Testis (tissue), 3 donors: ENCODE results near the gene WIPF3. TPM values are rescaled to one million over a fixed set of nuclear protein-coding genes. Genes with fewer than 3 reads are reported as not detected.

Source experiments
- DNase-seq: peaks from one replicate; pipeline ENCODE4 v3.0.0-alpha.2; 2019
- H3K27ac ChIP-seq, 2 donors: fragments of 200-600 bp; sonication (generic); one replicate each; pipeline ENCODE4 v1.5.1; 2019
- H3K27me3 ChIP-seq: fragments of 200-600 bp; sonication (generic); one replicate; pipeline ENCODE4 v1.5.1; 2019
- H3K36me3 ChIP-seq: fragments of 200-600 bp; sonication (generic); one replicate; pipeline ENCODE4 v1.5.1; 2017; ENCODE audit warnings: low read depth; ENCODE audit errors: missing control alignments
- H3K4me1 ChIP-seq: fragments of 200-600 bp; sonication (generic); one replicate; pipeline ENCODE4 v1.5.1; 2019
- H3K4me3 ChIP-seq, 2 donors: fragments of 200-600 bp; sonication (generic); one replicate each; pipeline ENCODE4 v1.5.1; 2017 to 2019
- H3K9me3 ChIP-seq: fragments of 200-600 bp; sonication (generic); one replicate; pipeline ENCODE4 v1.5.1; 2017
- CTCF ChIP-seq, 3 experiments: fragments of 450-650 bp in 2 of 3; fragments of 200-600 bp in 1 of 3; sonication (generic) in 1 of 3; IDR thresholded peaks; one replicate each; pipeline ENCODE4 v1.5.1; 2016 to 2019; ENCODE audit warnings: antibody characterized with exemption in 3 of 3, mild to moderate bottlenecking in 2 of 3, moderate library complexity in 1 of 3
- POLR2A ChIP-seq: fragments of 450-650 bp; IDR thresholded peaks from one replicate; pipeline ENCODE4 v1.6.1; 2017; ENCODE audit warnings: antibody characterized with exemption, mild to moderate bottlenecking, moderate library complexity
- WGBS, 2 donors: methylation state at CpG; one replicate each; pipeline ENCODE4 v1.1.5; 2018; 5-methylcytosine and 5-hydroxymethylcytosine counted together
- intact Hi-C: fragments of 100-400 bp; cut with DNase I; formaldehyde crosslinking; loops from one replicate; pipeline ENCODE4 v1.15.1; 2023; ENCODE audit warnings: low total_unique reads
- polyA plus RNA-seq: library from polyadenylated mRNA; stranded (reverse); fragments of 350-450 nt; fragmentation: Illumina TruSeq; extraction: RNeasy Lipid Tissue Mini Kit (QIAGEN cat#74804); gene quantifications from one replicate; pipeline ENCODE4 v1.2.3, GENCODE V29; 2014; ENCODE audit warnings: low read depth, low replicate concordance; ENCODE audit not compliant: insufficient read depth
- total RNA-seq, 2 donors: library from RNA; depleted of rRNA; stranded (reverse); fragments of >200 nt; gene quantifications; one replicate each; pipeline ENCODE4 v1.2.3, GENCODE V29; 2016

The WIPF3 gene
- total and polyA plus RNA-seq, 3 donors from 2014 or later: 42.7 to 110 (median 80.7) TPM

GRCh38 chr7:29808075-29808801 is 1.9 kb downstream of the WIPF3 start:
- TF ChIP-seq CTCF (IDR thresholded peaks at IDR 0.05): no peak
- no peak for TF ChIP-seq POLR2A
- H3K9me3 ChIP-seq: no peaks in the 10 kb centered on the region
- peak overlapping the region; percentile 92 to 94 for H3K27ac ChIP-seq
- H3K36me3 ChIP-seq: no peaks in the 10 kb centered on the region
- H3K4me1 ChIP-seq: peaks cover 26% of the 10 kb centered on the region
- 35 to 49% methylated on average over 7 of the region's 7 CpGs for WGBS, 2 donors
- H3K4me3 ChIP-seq: peak overlapping the region; percentile 72 to 83
- intact Hi-C loops: no loop called here
- DNase-seq: peak; percentile 42
- H3K27me3 ChIP-seq: no peaks in the 10 kb centered on the region

GRCh38 chr7:29809533-29810155 is 3.3 kb downstream of the WIPF3 start:
- Histone ChIP-seq H3K4me3 (peak overlapping the region in 1 of 2 donors; percentile 12), H3K4me1 (peaks cover 30% of the 10 kb centered on the region), H3K27ac (peak overlapping the region; percentile 92 to 94), H3K27me3 (no peaks in the 10 kb centered on the region), H3K36me3 (no peaks in the 10 kb centered on the region), H3K9me3 (no peaks in the 10 kb centered on the region)
- 47 to 71% methylated on average over 11 of the region's 11 CpGs for WGBS, 2 donors
- DNase-seq: peak; percentile 53
- intact Hi-C loops: no loop called here
- no peak for TF ChIP-seq CTCF (IDR thresholded peaks at IDR 0.05)
- no peak for TF ChIP-seq POLR2A

- Histone ChIP-seq H3K27ac (peak overlapping the region; percentile 92 to 94), H3K36me3 (no peaks in the 10 kb centered on the region), H3K27me3 (no peaks in the 10 kb centered on the region), H3K4me1 (peaks cover 32% of the 10 kb centered on the region), H3K4me3 (no peak overlapping the region), H3K9me3 (no peaks in the 10 kb centered on the region)
- DNase-seq: no peak
- intact Hi-C loops: no loop called here
- no peak for TF ChIP-seq CTCF (IDR thresholded peaks at IDR 0.05)
- TF ChIP-seq POLR2A: no peak
Observed at GRCh38 chr7:29810297-29810696, 4.0 kb downstream of the WIPF3 start.

GRCh38 chr7:29810813-29811482 is 4.6 kb downstream of the WIPF3 start:
- 59 to 63% methylated on average over 5 of the region's 5 CpGs for WGBS, 2 donors
- peak; percentile 58 for DNase-seq
- intact Hi-C loops: no loop called here

More at GRCh38 chr7:29810813-29811482, 4.6 kb downstream of the WIPF3 start:
- TF ChIP-seq POLR2A: no peak
- TF ChIP-seq CTCF (IDR thresholded peaks at IDR 0.05): no peak
- no peaks in the 10 kb centered on the region for H3K27me3 ChIP-seq
- no peak overlapping the region for H3K4me3 ChIP-seq
- H3K4me1 ChIP-seq: peaks cover 37% of the 10 kb centered on the region
- H3K9me3 ChIP-seq: no peaks in the 10 kb centered on the region
- no peaks in the 10 kb centered on the region for H3K36me3 ChIP-seq
- H3K27ac ChIP-seq: peak overlapping the region; percentile 92 to 94
